Gastrocnemius medialis (tissue), 4 donors: ENCODE data around the gene MAP1LC3B2. TPM values are rescaled to one million over a fixed set of nuclear protein-coding genes. Genes with fewer than 3 reads are reported as not detected.
A peak's percentile ranks its signal among the peaks of the same experiment; 100 is the strongest.

ENCODE experiments used
- ATAC-seq, 2 donors: fragments of 150-250 bp; one replicate each; pipeline ENCODE4 v1.9.1; 2016
- DNase-seq, 2 donors: peaks; one replicate each; pipeline ENCODE4 v3.0.0-alpha.2; 2019
- H3K27ac ChIP-seq, 4 donors: fragments of 200-600 bp; sonication (generic); 1 replicate in 1 of 4; 2 replicates in 3 of 4; pipeline ENCODE4 v1.5.1; 2016 to 2018; ENCODE audit warnings: mild to moderate bottlenecking in 2 of 4, moderate library complexity in 1 of 4
- H3K27me3 ChIP-seq, 3 donors: fragments of 200-600 bp; sonication (generic) in 2 of 3; 1 replicate in 1 of 3; 2 replicates in 2 of 3; pipeline versions ENCODE4 v1.5.1 to v1.6.0; 2016 to 2019; ENCODE audit warnings: mild to moderate bottlenecking in 1 of 3, moderate library complexity in 1 of 3
- H3K36me3 ChIP-seq, 2 donors: fragments of 200-600 bp; sonication (generic) in 1 of 2; one replicate each; pipeline ENCODE4 v1.5.1; 2017 to 2018
- H3K4me1 ChIP-seq, 2 donors: fragments of 200-600 bp; sonication (generic) in 1 of 2; one replicate each; pipeline ENCODE4 v1.5.1; 2016 to 2017; ENCODE audit warnings: mild to moderate bottlenecking in 2 of 2
- H3K4me3 ChIP-seq, 4 donors: fragments of 200-600 bp; sonication (generic) in 3 of 4; 1 replicate in 1 of 4; 2 replicates in 3 of 4; pipeline ENCODE4 v1.5.1; 2016 to 2019; ENCODE audit warnings: mild to moderate bottlenecking in 2 of 4
- H3K9me3 ChIP-seq, 3 donors: fragments of 200-600 bp; sonication (generic) in 2 of 3; 1 replicate in 1 of 3; 2 replicates in 2 of 3; pipeline ENCODE4 v1.5.1; 2016 to 2019
- POLR2A ChIP-seq, 2 donors: fragments of 450-650 bp; IDR thresholded peaks; one replicate each; pipeline ENCODE4 v1.6.1; 2017; ENCODE audit warnings: antibody characterized with exemption in 2 of 2, mild to moderate bottlenecking in 2 of 2, moderate library complexity in 2 of 2
- in situ Hi-C, 4 donors: fragments of 200-750 bp; cut with MboI; loops; one replicate each; pipeline versions ENCODE4 v1.15.0 to v1.8.0; 2017; ENCODE audit warnings: low sequenced_read_pairs in 4 of 4
- intact Hi-C: fragments of 100-400 bp; cut with DNase I; formaldehyde crosslinking; loops from one replicate; pipeline ENCODE4 v1.15.1; 2023; ENCODE audit warnings: low total_unique reads
- total RNA-seq, 4 donors: library from RNA; depleted of rRNA; stranded (reverse); fragments of >200 nt; gene quantifications; one replicate each; pipeline versions ENCODE4 v1.1.0 to v1.2.3, GENCODE V29; 2016
- TF ChIP-seq, protein P1 (sequence below), 5 experiments: fragments of 450-650 bp in 3 of 5; fragments of 200-600 bp in 2 of 5; sonication (generic) in 2 of 5; IDR thresholded peaks in 4 of 5; conservative IDR thresholded peaks in 1 of 5; 1 replicate in 4 of 5; 2 replicates in 1 of 5; pipeline ENCODE4 v1.5.1; 2016 to 2019; ENCODE audit warnings: antibody characterized with exemption in 5 of 5, mild to moderate bottlenecking in 3 of 5, moderate library complexity in 3 of 5

The MAP1LC3B2 gene
- total RNA-seq, 4 donors from 2014 or later, result 0.68 to 2.5 (median 1.4) TPM

DNA sequence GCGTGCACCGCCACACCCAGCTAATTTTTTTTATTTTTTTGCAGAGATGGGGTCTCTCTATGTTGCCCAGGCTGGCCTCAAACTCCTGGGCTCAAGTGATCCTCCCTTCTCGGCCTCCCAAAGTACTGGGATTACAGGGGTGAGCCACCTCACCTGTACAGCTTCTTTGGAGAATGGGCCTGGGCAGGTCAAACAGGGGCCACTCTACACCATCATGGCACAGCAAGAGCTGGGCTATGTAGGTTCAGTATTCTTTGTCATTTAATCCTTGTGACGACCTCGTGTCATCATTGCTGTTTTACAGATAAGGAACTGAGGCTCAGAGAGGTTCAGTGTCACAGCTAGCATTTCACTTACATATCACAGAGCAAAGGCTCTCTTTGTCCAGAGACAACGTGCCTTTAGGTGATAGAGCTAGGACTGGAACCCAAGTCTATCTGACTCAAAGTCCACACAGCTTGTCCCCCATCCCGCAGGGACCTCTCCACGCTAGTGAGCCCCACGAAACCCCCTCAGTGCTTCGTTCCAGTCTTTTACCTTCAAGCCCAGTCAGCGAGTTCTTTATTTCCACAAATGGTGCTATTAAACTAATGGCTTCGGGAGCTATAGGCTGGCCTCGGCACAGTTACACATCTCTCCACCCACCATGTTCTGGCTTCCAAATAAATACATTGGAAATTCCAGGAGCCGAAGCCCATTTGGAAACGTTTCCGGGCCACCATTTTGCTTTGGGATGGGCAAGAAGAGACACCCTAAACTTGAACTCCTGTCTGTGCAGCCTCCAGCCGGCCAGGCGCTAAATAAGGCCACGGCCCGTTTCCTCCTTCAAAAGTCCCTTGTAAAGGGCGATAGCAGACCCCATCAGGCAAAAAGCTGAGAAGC lies 660 bp upstream of the MAP1LC3B2 start:
- no peaks in the 10 kb centered on the region for H3K9me3 ChIP-seq
- DNase-seq (no peak), ATAC-seq (no peak)
- H3K4me1 ChIP-seq, result peaks cover 11 to 12% of the 10 kb centered on the region in 2 donors
- H3K36me3 ChIP-seq, result no peaks in the 10 kb centered on the region
- no peaks in the 10 kb centered on the region for H3K27me3 ChIP-seq
- no peak overlapping the region for H3K4me3 ChIP-seq
- peak overlapping the region in 3 of 4 donors; percentile 22 to 58 (median 44) for H3K27ac ChIP-seq
- in situ Hi-C loops (no loop called here), intact Hi-C loops (no loop called here)
- TF ChIP-seq, protein P1, sequence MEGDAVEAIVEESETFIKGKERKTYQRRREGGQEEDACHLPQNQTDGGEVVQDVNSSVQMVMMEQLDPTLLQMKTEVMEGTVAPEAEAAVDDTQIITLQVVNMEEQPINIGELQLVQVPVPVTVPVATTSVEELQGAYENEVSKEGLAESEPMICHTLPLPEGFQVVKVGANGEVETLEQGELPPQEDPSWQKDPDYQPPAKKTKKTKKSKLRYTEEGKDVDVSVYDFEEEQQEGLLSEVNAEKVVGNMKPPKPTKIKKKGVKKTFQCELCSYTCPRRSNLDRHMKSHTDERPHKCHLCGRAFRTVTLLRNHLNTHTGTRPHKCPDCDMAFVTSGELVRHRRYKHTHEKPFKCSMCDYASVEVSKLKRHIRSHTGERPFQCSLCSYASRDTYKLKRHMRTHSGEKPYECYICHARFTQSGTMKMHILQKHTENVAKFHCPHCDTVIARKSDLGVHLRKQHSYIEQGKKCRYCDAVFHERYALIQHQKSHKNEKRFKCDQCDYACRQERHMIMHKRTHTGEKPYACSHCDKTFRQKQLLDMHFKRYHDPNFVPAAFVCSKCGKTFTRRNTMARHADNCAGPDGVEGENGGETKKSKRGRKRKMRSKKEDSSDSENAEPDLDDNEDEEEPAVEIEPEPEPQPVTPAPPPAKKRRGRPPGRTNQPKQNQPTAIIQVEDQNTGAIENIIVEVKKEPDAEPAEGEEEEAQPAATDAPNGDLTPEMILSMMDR (IDR thresholded peaks at IDR 0.05 in 4 of 5, conservative IDR thresholded peaks at IDR 0.05 in 1 of 5), result no peak
- TF ChIP-seq POLR2A (IDR thresholded peaks at IDR 0.05), result no peak

DNA sequence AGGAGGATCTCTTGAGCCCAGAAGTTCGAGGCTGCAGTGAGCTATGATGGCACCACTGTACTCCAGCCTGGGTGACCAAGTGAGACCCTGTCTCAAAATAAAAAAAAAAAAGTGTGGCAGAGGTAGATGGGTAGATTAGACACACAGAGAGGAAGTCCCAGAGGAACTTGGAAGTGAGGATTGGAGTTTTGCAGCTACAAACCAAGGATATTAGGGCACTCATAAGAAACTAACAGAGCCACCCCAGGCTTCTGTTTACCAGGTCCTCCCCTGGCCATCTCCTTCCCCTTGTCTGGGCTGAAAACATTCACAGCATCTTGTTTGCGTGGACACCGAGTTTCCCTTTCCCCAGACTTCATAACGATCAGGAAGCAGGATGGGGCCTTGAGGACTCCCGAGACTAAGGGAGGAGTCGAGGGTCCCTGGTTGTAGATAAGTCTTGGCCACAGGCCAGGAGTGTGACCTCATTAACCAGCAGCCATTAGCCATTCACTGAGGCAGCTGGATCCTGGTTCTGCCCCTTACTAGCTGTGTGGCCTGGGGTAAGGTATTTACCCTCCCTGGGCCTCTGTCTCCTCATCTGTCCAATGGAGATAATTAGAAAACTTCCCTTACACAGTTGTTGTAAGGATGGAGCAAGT lies 2.1 kb downstream of the MAP1LC3B2 start:
- TF ChIP-seq, protein P1 (IDR thresholded peaks at IDR 0.05 in 4 of 5, conservative IDR thresholded peaks at IDR 0.05 in 1 of 5), result no peak
- no peak for TF ChIP-seq POLR2A (IDR thresholded peaks at IDR 0.05)
- no peaks in the 10 kb centered on the region for H3K36me3 ChIP-seq
- no peak overlapping the region for H3K4me3 ChIP-seq
- peaks cover 11 to 12% of the 10 kb centered on the region in 2 donors for H3K4me1 ChIP-seq
- in situ Hi-C loops, result no loop called here
- ATAC-seq (no peak), DNase-seq (no peak)
- H3K27ac ChIP-seq, result no peak overlapping the region
- intact Hi-C loops, result no loop called here
- no peaks in the 10 kb centered on the region for H3K27me3 ChIP-seq
- no peaks in the 10 kb centered on the region for H3K9me3 ChIP-seq

- no peak for ATAC-seq
Observed at GRCh38 chr12:116562090-116562489, 2.9 kb downstream of the MAP1LC3B2 start.

DNA sequence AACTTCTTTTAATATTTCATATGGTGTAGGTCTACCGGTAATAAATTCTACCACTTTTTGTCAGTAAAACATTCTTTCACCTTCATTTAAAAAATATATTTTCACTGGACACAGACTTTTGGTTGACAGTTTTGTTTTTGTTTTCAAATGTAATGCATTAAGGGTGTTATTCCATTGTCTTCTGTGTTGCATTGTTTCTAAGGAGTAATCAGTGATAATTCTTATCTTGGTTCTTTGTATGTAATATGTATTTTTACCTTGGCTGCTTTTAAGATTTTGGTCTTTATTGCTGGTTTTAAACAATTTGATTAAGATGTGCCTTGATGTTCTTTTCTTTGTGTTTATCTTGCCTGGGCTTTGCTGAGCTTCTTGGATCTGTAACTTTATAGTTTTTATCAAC lies 4.1 kb downstream of the MAP1LC3B2 start:
- H3K36me3 ChIP-seq, result no peaks in the 10 kb centered on the region

More at GRCh38 chr12:116562090-116562489, 2.9 kb downstream of the MAP1LC3B2 start:
- TF ChIP-seq, protein P1 (IDR thresholded peaks at IDR 0.05 in 4 of 5, conservative IDR thresholded peaks at IDR 0.05 in 1 of 5), result no peak
- no peak for TF ChIP-seq POLR2A (IDR thresholded peaks at IDR 0.05)
- Histone ChIP-seq H3K36me3 (no peaks in the 10 kb centered on the region), H3K27ac (no peak overlapping the region), H3K9me3 (no peaks in the 10 kb centered on the region), H3K4me1 (peaks cover 11 to 12% of the 10 kb centered on the region in 2 donors), H3K4me3 (no peak overlapping the region), H3K27me3 (no peaks in the 10 kb centered on the region)
- no peak for DNase-seq
- in situ Hi-C loops, result no loop called here
- intact Hi-C loops, result no loop called here

More for the DNA sequence above, 4.1 kb downstream of the MAP1LC3B2 start:
- H3K27me3 ChIP-seq, result no peaks in the 10 kb centered on the region
- no peak for ATAC-seq
- no peak for TF ChIP-seq POLR2A (IDR thresholded peaks at IDR 0.05)
- TF ChIP-seq, protein P1 (IDR thresholded peaks at IDR 0.05 in 4 of 5, conservative IDR thresholded peaks at IDR 0.05 in 1 of 5), result no peak
- DNase-seq, result no peak
- H3K4me1 ChIP-seq, result peaks cover 11 to 12% of the 10 kb centered on the region in 2 donors
- no peaks in the 10 kb centered on the region for H3K9me3 ChIP-seq
- H3K4me3 ChIP-seq, result no peak overlapping the region
- H3K27ac ChIP-seq, result no peak overlapping the region
- intact Hi-C loops (no loop called here), in situ Hi-C loops (no loop called here)
